Calu3 (cell line): Measurements from ENCODE around the gene MAPK1IP1L. TPM values are rescaled to one million over a fixed set of nuclear protein-coding genes. Genes with fewer than 3 reads are reported as not detected.

Experiments used
- BruUV-seq: library from RNA; stranded (reverse); fragments of 400-500 nt; replicated peaks from 2 replicates; lab custom pipeline; 2021; lab: Mats Ljungman, UMichigan
- CTCF ChIA-PET: fragments of 300-600 bp; sonication (Branson Sonifier 250); formaldehyde crosslinking; loops from one replicate; lab custom pipeline; 2022; ENCODE audit warnings: antibody characterized with exemption; lab: Charles Lee
- DNase-seq: peaks from one replicate; pipeline ENCODE4 v3.0.0; 2022
- H3K27ac Mint-ChIP-seq: one replicate; pipeline ENCODE4 v1.8.0; 2022; ENCODE audit warnings: mixed read lengths; ENCODE audit not compliant: unreplicated experiment
- H3K27me3 Mint-ChIP-seq: one replicate; pipeline ENCODE4 v1.8.0; 2022; ENCODE audit warnings: mixed read lengths; ENCODE audit not compliant: unreplicated experiment
- H3K36me3 Mint-ChIP-seq: one replicate; pipeline ENCODE4 v1.8.0; 2022; ENCODE audit warnings: mild to moderate bottlenecking, moderate library complexity, mixed read lengths; ENCODE audit not compliant: insufficient read depth, unreplicated experiment
- H3K4me1 Mint-ChIP-seq: one replicate; pipeline ENCODE4 v1.8.0; 2022; ENCODE audit warnings: mild to moderate bottlenecking, low read depth, mixed read lengths; ENCODE audit not compliant: unreplicated experiment
- H3K4me3 Mint-ChIP-seq: one replicate; pipeline ENCODE4 v1.8.0; 2022; ENCODE audit warnings: mild to moderate bottlenecking, low read depth, moderate library complexity, mixed read lengths; ENCODE audit not compliant: unreplicated experiment
- H3K9me3 Mint-ChIP-seq: one replicate; pipeline ENCODE4 v1.8.0; 2022; ENCODE audit warnings: low read depth, mixed read lengths; ENCODE audit not compliant: unreplicated experiment
- CTCF ChIP-seq: fragments of 200-600 bp; IDR thresholded peaks from one replicate; pipeline ENCODE4 v1.8.0; 2022; ENCODE audit warnings: antibody characterized with exemption; ENCODE audit not compliant: unreplicated experiment
- intact Hi-C: fragments of 100-400 bp; cut with micrococcal nuclease; formaldehyde crosslinking; loops from one replicate; pipeline ENCODE4 v1.10.0; 2022; ENCODE audit not compliant: unreplicated experiment
- total RNA-seq: library from RNA; stranded (reverse); gene quantifications from 2 replicates; pipeline ENCODE4 v1.2.3, GENCODE V29; 2022

The MAPK1IP1L gene
- total RNA-seq, 1 experiment from 2014 or later: 108 TPM

- no peak for DNase-seq
- H3K27me3 Mint-ChIP-seq: no peaks in the 10 kb centered on the region
- intact Hi-C loops: no loop called here
- peak overlapping the region; percentile 93 for H3K27ac Mint-ChIP-seq
- CTCF ChIA-PET: interaction anchor here (0.6 to 1.3 kb wide), 4 partner anchors 9 to 1685 kb away, joined by 3 to 18 read pairs (median 4); partner anchors contain the start of gene LGALS3
- BruUV-seq: no TSS peak
- no peaks in the 10 kb centered on the region for H3K9me3 Mint-ChIP-seq
- peaks cover 30% of the 10 kb centered on the region for H3K36me3 Mint-ChIP-seq
- H3K4me3 Mint-ChIP-seq: peak overlapping the region; percentile 16
- peaks cover 52% of the 10 kb centered on the region for H3K4me1 Mint-ChIP-seq
- no peak for TF ChIP-seq CTCF
These were observed 47.1 kb downstream of the MAPK1IP1L start for GRCh38 chr14:55098561-55098898.

- H3K27ac Mint-ChIP-seq: no peak overlapping the region
- H3K9me3 Mint-ChIP-seq: no peaks in the 10 kb centered on the region
- no TSS peak for BruUV-seq
- no peak overlapping the region for H3K4me3 Mint-ChIP-seq
- peaks cover 60% of the 10 kb centered on the region for H3K4me1 Mint-ChIP-seq
- peaks cover 35% of the 10 kb centered on the region for H3K36me3 Mint-ChIP-seq
- H3K27me3 Mint-ChIP-seq: no peaks in the 10 kb centered on the region
- CTCF ChIA-PET: no interaction called here
- TF ChIP-seq CTCF: no peak
- DNase-seq: no peak
- intact Hi-C loops: no loop called here
These were observed 48.3 kb downstream of the MAPK1IP1L start for GRCh38 chr14:55099756-55100155.

- no peaks in the 10 kb centered on the region for H3K27me3 Mint-ChIP-seq
- H3K9me3 Mint-ChIP-seq: no peaks in the 10 kb centered on the region
- DNase-seq: no peak
- H3K4me1 Mint-ChIP-seq: peaks cover 59% of the 10 kb centered on the region
- CTCF ChIA-PET: interaction anchor here (2.6 kb wide), 1 partner anchor 27 kb away, joined by 22 read pairs; the partner anchor contains the start of gene LGALS3
- intact Hi-C loops: loop anchor here (2.0 kb wide), 1 partner anchor 25 kb away; no protein-coding TSS in a partner anchor
- peak overlapping the region; percentile 89 for H3K4me3 Mint-ChIP-seq
- H3K36me3 Mint-ChIP-seq: peaks cover 35% of the 10 kb centered on the region
- no TSS peak for BruUV-seq
- TF ChIP-seq CTCF: no peak
- H3K27ac Mint-ChIP-seq: peak overlapping the region; percentile 100
These were observed 50.3 kb downstream of the MAPK1IP1L start for GRCh38 chr14:55101698-55102097.

- intact Hi-C loops: loop anchor here (2.0 kb wide), 1 partner anchor 25 kb away; no protein-coding TSS in a partner anchor
- BruUV-seq: no TSS peak
These were observed 50.7 kb downstream of the MAPK1IP1L start for GRCh38 chr14:55102141-55102621.

More at GRCh38 chr14:55102141-55102621, 50.7 kb downstream of the MAPK1IP1L start:
- H3K27me3 Mint-ChIP-seq: no peaks in the 10 kb centered on the region
- H3K27ac Mint-ChIP-seq: peak overlapping the region; percentile 100
- CTCF ChIA-PET: interaction anchor here (1.3 to 2.6 kb wide), 6 partner anchors 20 to 59 kb away, joined by 3 to 22 read pairs (median 9); partner anchors contain the start of gene LGALS3
- TF ChIP-seq CTCF: no peak
- H3K36me3 Mint-ChIP-seq: peaks cover 31% of the 10 kb centered on the region
- no peaks in the 10 kb centered on the region for H3K9me3 Mint-ChIP-seq
- peak; percentile 89 for DNase-seq
- H3K4me3 Mint-ChIP-seq: peak overlapping the region; percentile 89
- H3K4me1 Mint-ChIP-seq: peaks cover 54% of the 10 kb centered on the region
